ENCODE measurements around the gene SYK.

Gene SYK

DNA sequence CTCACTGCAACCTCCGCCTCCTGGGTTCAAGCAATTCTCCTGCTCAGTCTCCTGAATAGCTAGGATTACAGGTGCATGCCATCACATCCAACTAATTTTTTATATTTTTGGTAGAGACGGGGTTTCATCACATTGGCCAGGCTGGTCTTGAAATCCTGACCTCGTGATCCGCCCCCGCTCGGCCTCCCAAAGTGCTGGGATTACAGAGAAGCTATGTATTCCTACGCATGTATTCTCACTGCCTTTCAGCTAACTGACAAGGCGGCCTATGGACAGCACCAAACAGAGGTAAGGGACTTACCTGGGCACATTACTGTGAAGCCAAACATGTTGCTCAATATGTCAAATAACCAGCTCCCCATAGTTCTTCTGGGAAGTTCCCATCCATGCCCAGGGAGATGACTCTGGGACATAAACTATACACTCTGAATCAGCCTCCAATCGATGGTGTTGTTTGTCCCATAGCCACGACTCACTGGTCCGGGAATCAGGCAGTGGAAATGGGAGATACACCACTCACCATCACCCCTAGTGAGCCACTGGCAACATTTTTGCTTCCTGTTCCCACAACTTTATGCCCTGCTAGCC lies 114.6 kb downstream of the SYK start:
- no peak for DNase-seq (ENCODE audit: low read depth)
- no peak overlapping the region for H3K4me3 ChIP-seq (ENCODE audit: low read depth, low read length)
- TF ChIP-seq, protein P1, sequence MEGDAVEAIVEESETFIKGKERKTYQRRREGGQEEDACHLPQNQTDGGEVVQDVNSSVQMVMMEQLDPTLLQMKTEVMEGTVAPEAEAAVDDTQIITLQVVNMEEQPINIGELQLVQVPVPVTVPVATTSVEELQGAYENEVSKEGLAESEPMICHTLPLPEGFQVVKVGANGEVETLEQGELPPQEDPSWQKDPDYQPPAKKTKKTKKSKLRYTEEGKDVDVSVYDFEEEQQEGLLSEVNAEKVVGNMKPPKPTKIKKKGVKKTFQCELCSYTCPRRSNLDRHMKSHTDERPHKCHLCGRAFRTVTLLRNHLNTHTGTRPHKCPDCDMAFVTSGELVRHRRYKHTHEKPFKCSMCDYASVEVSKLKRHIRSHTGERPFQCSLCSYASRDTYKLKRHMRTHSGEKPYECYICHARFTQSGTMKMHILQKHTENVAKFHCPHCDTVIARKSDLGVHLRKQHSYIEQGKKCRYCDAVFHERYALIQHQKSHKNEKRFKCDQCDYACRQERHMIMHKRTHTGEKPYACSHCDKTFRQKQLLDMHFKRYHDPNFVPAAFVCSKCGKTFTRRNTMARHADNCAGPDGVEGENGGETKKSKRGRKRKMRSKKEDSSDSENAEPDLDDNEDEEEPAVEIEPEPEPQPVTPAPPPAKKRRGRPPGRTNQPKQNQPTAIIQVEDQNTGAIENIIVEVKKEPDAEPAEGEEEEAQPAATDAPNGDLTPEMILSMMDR (IDR thresholded peaks at IDR 0.05; ENCODE audit: insufficient read depth, low read depth, low read length, missing control alignments): no peak

DNA sequence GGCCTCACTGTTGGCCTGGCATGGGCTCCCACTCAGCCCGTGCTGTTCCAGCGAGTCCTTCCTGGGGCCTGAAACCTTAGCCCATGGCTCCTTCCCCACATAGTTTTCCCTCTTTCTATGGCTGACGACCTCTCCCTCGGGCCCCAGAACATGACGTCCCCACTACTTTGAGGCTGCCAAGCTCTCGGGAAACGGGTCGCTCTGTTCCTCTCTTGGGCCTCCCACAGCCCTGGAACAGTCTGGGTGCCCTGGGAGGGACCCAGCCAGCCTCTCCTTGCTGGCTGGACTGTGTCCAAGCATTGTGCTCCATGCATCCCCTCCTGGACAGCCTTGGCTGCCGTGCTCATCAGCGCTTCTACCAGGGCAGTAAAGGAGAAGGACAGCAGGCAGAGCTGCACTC lies 118.3 kb downstream of the SYK start:
- no peak overlapping the region for H3K4me3 ChIP-seq (ENCODE audit: low read depth, low read length)
- TF ChIP-seq, protein P1 (IDR thresholded peaks at IDR 0.05; ENCODE audit: insufficient read depth, low read depth, low read length, missing control alignments): no peak
- no peak for DNase-seq (ENCODE audit: low read depth)

DNA sequence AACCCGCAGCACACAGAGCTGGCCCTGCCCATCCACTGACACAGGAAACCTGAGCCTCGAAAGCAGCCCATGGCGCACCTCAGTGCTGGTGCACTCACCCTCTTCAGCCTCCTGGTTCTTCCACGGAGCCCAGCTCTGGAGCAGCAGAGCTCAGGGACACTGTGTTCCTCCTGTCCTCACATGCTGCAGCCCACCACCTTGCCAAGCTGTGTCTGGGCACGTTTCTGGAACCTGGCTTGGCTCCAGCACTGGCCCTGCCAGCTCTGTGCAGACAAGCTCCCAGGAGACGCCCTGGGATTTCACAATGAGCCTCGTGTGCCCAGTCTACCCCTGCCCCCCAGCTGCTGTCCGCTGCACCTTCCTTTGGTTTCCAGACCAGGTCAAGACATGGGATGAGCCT lies 119.5 kb downstream of the SYK start:
- TF ChIP-seq, protein P1 (IDR thresholded peaks at IDR 0.05; ENCODE audit: insufficient read depth, low read depth, low read length, missing control alignments): no peak
- no peak for DNase-seq (ENCODE audit: low read depth)

DNA sequence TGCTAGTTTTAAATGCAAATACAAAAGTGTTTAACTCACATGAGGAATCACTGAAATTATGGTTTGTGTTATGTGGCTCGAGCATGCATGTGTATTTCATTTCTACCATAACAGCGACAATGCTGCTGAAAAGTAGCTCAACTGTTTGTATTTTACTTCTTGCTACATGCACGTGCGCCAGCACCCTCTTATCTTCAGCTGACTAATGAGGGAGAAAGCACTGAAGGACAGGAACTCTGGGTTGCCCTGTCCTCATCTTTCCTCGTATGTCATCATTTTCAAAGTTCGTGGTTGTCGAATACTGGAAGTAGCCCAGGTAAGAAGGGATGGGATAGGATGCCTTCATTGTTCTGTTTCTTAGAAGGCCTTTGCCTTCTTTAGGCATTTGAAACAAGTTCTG lies 120.3 kb downstream of the SYK start:
- TF ChIP-seq, protein P1 (IDR thresholded peaks at IDR 0.05; ENCODE audit: insufficient read depth, low read depth, low read length, missing control alignments): no peak
- H3K4me3 ChIP-seq (ENCODE audit: low read depth, low read length): no peak overlapping the region
- DNase-seq (ENCODE audit: low read depth): no peak

More for the DNA sequence above, 119.5 kb downstream of the SYK start:
- no peak overlapping the region for H3K4me3 ChIP-seq (ENCODE audit: low read depth, low read length)

DNA sequence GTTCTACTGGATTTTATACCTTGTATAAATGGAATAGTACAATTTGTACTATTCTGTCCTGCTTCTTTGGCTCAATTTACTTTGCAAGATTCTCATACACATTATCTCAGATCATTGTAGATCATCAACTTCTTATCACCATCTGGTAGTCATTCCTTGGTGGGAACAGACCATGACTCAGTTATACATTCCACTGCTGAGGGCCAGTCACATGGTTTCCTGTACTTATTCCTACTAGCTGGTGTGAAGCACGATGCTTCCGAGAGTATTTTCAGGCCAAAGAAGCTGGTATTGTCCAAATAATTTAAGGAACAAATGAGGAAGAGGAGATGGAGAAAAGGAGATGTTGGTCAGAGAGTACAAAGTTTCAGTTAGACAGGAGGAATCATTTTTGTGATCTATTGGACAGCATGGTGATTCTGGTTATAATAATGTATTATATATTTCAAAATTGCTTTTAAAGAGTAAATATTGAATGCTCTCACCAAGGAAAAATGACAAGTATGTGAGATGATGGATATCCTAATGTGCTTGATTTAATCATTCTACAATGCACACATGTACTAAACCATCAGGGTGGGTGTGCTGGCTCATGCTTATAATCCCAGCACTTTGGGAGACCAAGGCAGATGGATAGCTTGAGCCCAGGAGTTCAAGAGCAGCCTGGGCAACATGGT lies 124.1 kb downstream of the SYK start:
- H3K4me3 ChIP-seq (ENCODE audit: low read depth, low read length): no peak overlapping the region
- no peak for DNase-seq (ENCODE audit: low read depth)
- TF ChIP-seq, protein P1 (IDR thresholded peaks at IDR 0.05; ENCODE audit: insufficient read depth, low read depth, low read length, missing control alignments): no peak

DNA sequence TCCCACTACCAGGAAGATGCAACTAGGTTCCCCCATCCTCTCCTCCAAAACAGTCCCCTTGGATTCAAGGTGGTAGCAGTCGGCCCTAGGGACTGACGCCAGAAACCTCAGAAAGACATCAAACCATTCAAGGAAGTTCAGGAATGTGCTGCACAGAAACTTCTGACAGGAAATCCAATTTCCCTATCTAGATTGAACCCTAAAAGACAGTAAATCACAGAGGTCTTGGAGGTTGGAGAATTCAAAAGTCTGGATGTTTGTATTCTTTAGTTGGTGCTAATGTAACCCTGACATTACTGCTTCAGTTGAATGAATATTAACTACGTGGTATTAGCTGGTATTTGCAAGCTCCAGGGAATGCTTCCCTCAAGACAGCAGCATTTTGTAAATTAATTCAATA lies 125.3 kb downstream of the SYK start:
- TF ChIP-seq, protein P1 (IDR thresholded peaks at IDR 0.05; ENCODE audit: insufficient read depth, low read depth, low read length, missing control alignments): no peak
- no peak overlapping the region for H3K4me3 ChIP-seq (ENCODE audit: low read depth, low read length)
- DNase-seq (ENCODE audit: low read depth): no peak

DNA sequence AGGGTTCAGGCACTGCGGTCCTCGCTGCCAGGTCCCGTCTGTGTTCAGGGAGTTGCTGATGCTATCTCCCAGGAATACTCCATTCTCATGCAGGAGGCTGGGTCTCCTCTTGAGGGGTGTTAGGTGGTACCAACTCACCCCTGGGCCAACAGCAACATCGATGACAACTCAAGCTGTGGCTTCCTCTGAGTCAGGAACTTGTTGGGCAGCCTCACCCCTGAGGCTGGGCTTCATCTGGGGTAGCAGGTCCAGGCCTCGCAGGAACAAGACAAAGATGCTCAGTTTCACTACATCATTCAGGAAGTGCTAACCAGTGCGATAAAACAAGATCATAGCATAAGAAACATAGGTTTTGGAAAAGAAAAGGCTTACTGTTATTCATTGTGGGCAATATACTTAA lies 125.9 kb downstream of the SYK start:
- no peak overlapping the region for H3K4me3 ChIP-seq (ENCODE audit: low read depth, low read length)
- TF ChIP-seq, protein P1 (IDR thresholded peaks at IDR 0.05; ENCODE audit: insufficient read depth, low read depth, low read length, missing control alignments): no peak
- DNase-seq (ENCODE audit: low read depth): no peak

Data from GM12865 (cell line).